Mammary epithelial cell (primary cell): Measurements from ENCODE around the gene IL20RB.

Experiments used
- CTCF ChIP-seq, 2 donors: IDR thresholded peaks in 1 of 2; conservative IDR thresholded peaks in 1 of 2; 2 replicates each; pipeline ENCODE4 v1.5.1; 2011 to 2012; ENCODE audit warnings: inconsistent platforms in 2 of 2, low read length in 2 of 2, mild to moderate bottlenecking in 2 of 2, control low read depth in 1 of 2, low read depth in 1 of 2; ENCODE audit not compliant: insufficient read depth in 1 of 2; ENCODE audit errors: extremely low read depth in 1 of 2
- EZH2 ChIP-seq: IDR thresholded peaks from 2 replicates; pipeline ENCODE4 v1.6.1; 2012; ENCODE audit warnings: low read length, inconsistent platforms, borderline replicate concordance

- TF ChIP-seq CTCF (conservative IDR thresholded peaks at IDR 0.05 in 1 of 2, IDR thresholded peaks at IDR 0.05 in 1 of 2; ENCODE audit: extremely low read depth in 1 of 2, insufficient read depth in 1 of 2, low read depth in 1 of 2, low read length in 2 of 2) (no peak), EZH2 (no peak)
Observed at GRCh38 chr3:137039570-137039969, 81.8 kb downstream of the IL20RB start.
